K562 (cell line): ENCODE measurements around the gene LACTB. TPM values are rescaled to one million over a fixed set of nuclear protein-coding genes. Genes with fewer than 3 reads are reported as not detected.

Source experiments
- ATF1 ChIP-seq, 2 experiments: fragments of 450-650 bp in 1 of 2; IDR thresholded peaks; 2 replicates each; pipeline ENCODE4 v1.6.1; 2016; ENCODE audit warnings: missing compliant biosample characterization in 1 of 2, missing genetic modification characterization in 1 of 2
- CAMTA2 ChIP-seq: fragments of 250-450 bp; sonication (Bioruptor Pico); conservative IDR thresholded peaks from 2 replicates; pipeline ENCODE4 v1.5.1; 2022
- CBX1 ChIP-seq: sonication (generic); IDR thresholded peaks from 2 replicates; pipeline ENCODE4 v1.6.1; 2016; ENCODE audit warnings: antibody characterized with exemption, low read depth, mild to moderate bottlenecking
- CTCFL ChIP-seq: IDR thresholded peaks from 2 replicates; pipeline ENCODE4 v1.6.1; 2011; ENCODE audit warnings: borderline replicate concordance, low read depth, mild to moderate bottlenecking, moderate library complexity, low read length; ENCODE audit not compliant: insufficient read depth, poor library complexity, severe bottlenecking
- HDAC6 ChIP-seq: IDR thresholded peaks from 2 replicates; pipeline ENCODE4 v1.6.1; 2012; ENCODE audit warnings: low read depth, mild to moderate bottlenecking, control low read depth, inconsistent platforms, low read length, moderate library complexity
- HMG20B ChIP-seq: fragments of 250-450 bp; sonication (Bioruptor Pico); IDR thresholded peaks from 2 replicates; pipeline ENCODE4 v1.5.0; 2021; ENCODE audit warnings: mild to moderate bottlenecking
- KDM5B ChIP-seq: fragments of 200-600 bp; sonication (generic); IDR thresholded peaks from 2 replicates; pipeline ENCODE4 v1.6.1; 2012; ENCODE audit warnings: low read depth, mild to moderate bottlenecking, moderate library complexity, low read length, control low read depth, inconsistent platforms; ENCODE audit not compliant: insufficient replicate concordance
- MAFK ChIP-seq: IDR thresholded peaks from 2 replicates; pipeline ENCODE4 v1.6.1; 2011; ENCODE audit warnings: low read length, improper control_type of control experiment
- MBD2 ChIP-seq: sonication (generic); IDR thresholded peaks from 2 replicates; pipeline ENCODE4 v1.6.1; 2016; ENCODE audit warnings: low read depth, borderline replicate concordance
- MCM3 ChIP-seq: fragments of 450-650 bp; IDR thresholded peaks from 2 replicates; pipeline ENCODE4 v1.6.1; 2016
- NBN ChIP-seq: fragments of 450-650 bp; IDR thresholded peaks from 2 replicates; pipeline ENCODE4 v1.6.1; 2016; ENCODE audit warnings: low read depth, mild to moderate bottlenecking
- NR2F6 ChIP-seq: fragments of 450-650 bp; formaldehyde crosslinking; IDR thresholded peaks from 2 replicates; pipeline ENCODE4 v1.4.0; 2020; ENCODE audit warnings: mild to moderate bottlenecking
- SMAD4 ChIP-seq: fragments of 250-450 bp; sonication (Bioruptor Pico); conservative IDR thresholded peaks from 2 replicates; pipeline ENCODE4 v1.8.0; 2021; ENCODE audit warnings: inconsistent platforms, mild to moderate bottlenecking, moderate library complexity
- SNRNP70 ChIP-seq: fragments of 200-400 bp; formaldehyde crosslinking; optimal IDR thresholded peaks from 2 replicates; pipeline ENCODE3; 2017; ENCODE audit warnings: low read depth, low read length
- SP1 ChIP-seq: sonication (generic); formaldehyde crosslinking; IDR thresholded peaks from 2 replicates; pipeline ENCODE4 v1.8.1; 2022; ENCODE audit warnings: mild to moderate bottlenecking, missing genetic modification reagents
- STAT5A ChIP-seq: IDR thresholded peaks from 2 replicates; pipeline ENCODE4 v1.6.1; 2012; ENCODE audit warnings: low read length, inconsistent platforms, borderline replicate concordance
- TEAD1 ChIP-seq, 2 experiments: fragments of 450-650 bp in 1 of 2; sonication (generic) in 1 of 2; formaldehyde crosslinking; IDR thresholded peaks; 2 replicates each; pipeline versions ENCODE4 v1.4.0 to v1.8.0; 2020 to 2022; ENCODE audit warnings: mild to moderate bottlenecking in 2 of 2, missing genetic modification reagents in 1 of 2
- TRIM24 ChIP-seq, 2 experiments: fragments of 450-650 bp; IDR thresholded peaks; 2 replicates each; pipeline ENCODE4 v1.6.1; 2016
- ZBTB7A ChIP-seq: IDR thresholded peaks from 2 replicates; pipeline ENCODE4 v1.6.1; 2011; ENCODE audit warnings: low read depth, mild to moderate bottlenecking, low read length, moderate library complexity, borderline replicate concordance; ENCODE audit not compliant: control insufficient read depth
- ZBTB8A ChIP-seq: fragments of 450-650 bp; IDR thresholded peaks from 2 replicates; pipeline ENCODE4 v1.6.1; 2018; ENCODE audit warnings: mild to moderate bottlenecking, moderate library complexity; ENCODE audit not compliant: partially characterized antibody
- ZFP30 ChIP-seq: fragments of 250-450 bp; sonication (Bioruptor Pico); IDR thresholded peaks from 2 replicates; pipeline ENCODE4 v1.8.0; 2022; ENCODE audit warnings: moderate library complexity, mild to moderate bottlenecking, inconsistent platforms, borderline replicate concordance
- ZNF232 ChIP-seq: sonication (generic); formaldehyde crosslinking; IDR thresholded peaks from 2 replicates; pipeline ENCODE4 v1.8.0; 2022; ENCODE audit warnings: mild to moderate bottlenecking, missing genetic modification reagents
- ZNF75A ChIP-seq: fragments of 450-650 bp; formaldehyde crosslinking; IDR thresholded peaks from 2 replicates; pipeline ENCODE4 v1.4.0; 2020; ENCODE audit warnings: mild to moderate bottlenecking
- polyA plus RNA-seq, 8 experiments: library from polyadenylated mRNA; depleted of rRNA in 4 of 8; stranded (reverse) in 5 of 8; unstranded in 3 of 8; fragments of >200 nt; fragmentation: Nextera tagmentation in 2 of 8; fragmentation: Illumina TruSeq in 1 of 8; extraction: Ambion mirVana in 2 of 8; extraction: Trizol in 1 of 8; gene quantifications; 2 replicates each; pipeline versions ENCODE4 v1.2.1 to v1.2.3, GENCODE V29; 2011 to 2014; ENCODE audit warnings: inconsistent platforms in 1 of 8, missing spikeins in 1 of 8
- total RNA-seq, 7 experiments: library from RNA; depleted of rRNA in 6 of 7; stranded (reverse); fragments of >200 nt in 6 of 7; fragmentation: Illumina TruSeq in 2 of 7; extraction: Trizol in 2 of 7; gene quantifications; 2 replicates each; pipeline versions ENCODE4 v1.2.1 to v1.2.3, GENCODE V29; 2011 to 2021; ENCODE audit warnings: low replicate concordance in 1 of 7
- TF ChIP-seq, protein P1 (sequence below): fragments of 450-650 bp; IDR thresholded peaks from 2 replicates; pipeline ENCODE4 v1.6.1; 2017; ENCODE audit warnings: antibody characterized with exemption
- TF ChIP-seq, protein P2 (sequence below): sonication (generic); formaldehyde crosslinking; IDR thresholded peaks from 2 replicates; pipeline ENCODE4 v1.9.0; 2022; ENCODE audit warnings: mild to moderate bottlenecking, missing genetic modification reagents

LACTB gene
- total and polyA plus RNA-seq, 9 of the 15 experiments (the other 6 are each of a cell fraction or from before 2014, with no cell fraction given), result 3.1 to 15.5 (median 9.8) TPM

DNA sequence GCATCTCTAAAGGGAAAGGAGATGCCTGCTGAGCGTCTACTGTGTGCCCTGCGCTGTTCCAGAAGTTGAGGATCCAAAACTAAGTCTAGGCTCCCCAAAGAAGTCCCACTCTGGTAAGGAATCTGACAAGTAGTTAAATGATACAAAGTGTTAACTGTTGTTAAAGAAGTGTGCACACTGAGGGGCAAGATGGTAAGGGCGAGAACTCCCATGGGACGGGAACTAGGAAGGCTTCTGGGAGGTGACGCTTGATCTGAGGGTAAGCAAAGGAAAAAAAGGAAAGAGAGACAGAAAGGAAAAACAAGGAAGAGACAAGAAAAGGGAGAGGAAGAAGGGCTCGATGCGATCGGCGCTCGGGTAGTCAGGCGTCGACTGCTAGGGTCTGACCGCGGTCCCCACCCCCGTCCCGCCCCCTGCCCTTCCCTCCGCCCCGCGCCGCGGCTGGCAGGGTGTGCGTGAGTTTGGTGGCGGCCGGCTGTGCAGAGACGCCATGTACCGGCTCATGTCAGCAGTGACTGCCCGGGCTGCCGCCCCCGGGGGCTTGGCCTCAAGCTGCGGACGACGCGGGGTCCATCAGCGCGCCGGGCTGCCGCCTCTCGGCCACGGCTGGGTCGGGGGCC is at the start of gene LACTB (continued):
- no peak for TF ChIP-seq CTCFL
- no peak for TF ChIP-seq ATF1 (CRISPR knock-in tag; IDR thresholded peaks at IDR 0.05)
- TF ChIP-seq ATF1 (tag; IDR thresholded peaks at IDR 0.05), result no peak
- TF ChIP-seq MCM3, result no peak
- TF ChIP-seq SNRNP70, result no peak
- TF ChIP-seq, protein P1, sequence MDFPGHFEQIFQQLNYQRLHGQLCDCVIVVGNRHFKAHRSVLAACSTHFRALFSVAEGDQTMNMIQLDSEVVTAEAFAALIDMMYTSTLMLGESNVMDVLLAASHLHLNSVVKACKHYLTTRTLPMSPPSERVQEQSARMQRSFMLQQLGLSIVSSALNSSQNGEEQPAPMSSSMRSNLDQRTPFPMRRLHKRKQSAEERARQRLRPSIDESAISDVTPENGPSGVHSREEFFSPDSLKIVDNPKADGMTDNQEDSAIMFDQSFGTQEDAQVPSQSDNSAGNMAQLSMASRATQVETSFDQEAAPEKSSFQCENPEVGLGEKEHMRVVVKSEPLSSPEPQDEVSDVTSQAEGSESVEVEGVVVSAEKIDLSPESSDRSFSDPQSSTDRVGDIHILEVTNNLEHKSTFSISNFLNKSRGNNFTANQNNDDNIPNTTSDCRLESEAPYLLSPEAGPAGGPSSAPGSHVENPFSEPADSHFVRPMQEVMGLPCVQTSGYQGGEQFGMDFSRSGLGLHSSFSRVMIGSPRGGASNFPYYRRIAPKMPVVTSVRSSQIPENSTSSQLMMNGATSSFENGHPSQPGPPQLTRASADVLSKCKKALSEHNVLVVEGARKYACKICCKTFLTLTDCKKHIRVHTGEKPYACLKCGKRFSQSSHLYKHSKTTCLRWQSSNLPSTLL, result no peak
- 0 out of 2 replicates have a peak, but pooled peaks have one; percentile 19 for TF ChIP-seq MBD2
- TF ChIP-seq CAMTA2 (CRISPR knock-in tag), result no peak
- TF ChIP-seq ZFP30 (CRISPR knock-in tag), result no peak
- 0 out of 2 replicates have a peak, but pooled peaks have one; percentile 44 for TF ChIP-seq SP1
- no peak for TF ChIP-seq TRIM24 (IDR thresholded peaks at IDR 0.05)
- TF ChIP-seq MAFK, result no peak
- no peak for TF ChIP-seq HMG20B (CRISPR knock-in tag)
- TF ChIP-seq ZNF232 (CRISPR knock-in tag), result no peak
- TF ChIP-seq NBN, result 0 out of 2 replicates have a peak, but pooled peaks have one; percentile 70
- TF ChIP-seq ZNF75A (CRISPR knock-in tag), result no peak
- TF ChIP-seq, protein P2, sequence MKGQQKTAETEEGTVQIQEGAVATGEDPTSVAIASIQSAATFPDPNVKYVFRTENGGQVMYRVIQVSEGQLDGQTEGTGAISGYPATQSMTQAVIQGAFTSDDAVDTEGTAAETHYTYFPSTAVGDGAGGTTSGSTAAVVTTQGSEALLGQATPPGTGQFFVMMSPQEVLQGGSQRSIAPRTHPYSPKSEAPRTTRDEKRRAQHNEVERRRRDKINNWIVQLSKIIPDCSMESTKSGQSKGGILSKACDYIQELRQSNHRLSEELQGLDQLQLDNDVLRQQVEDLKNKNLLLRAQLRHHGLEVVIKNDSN (CRISPR knock-in tag), result no peak
- TF ChIP-seq ZBTB7A, result peak; percentile 62; the same call in 1 of the 2 replicates
- TF ChIP-seq TEAD1 (CRISPR knock-in tag; IDR thresholded peaks at IDR 0.05), result no peak
- no peak for TF ChIP-seq HDAC6
- no peak for TF ChIP-seq NR2F6 (CRISPR knock-in tag)
- peak; percentile 58 for TF ChIP-seq KDM5B
- TF ChIP-seq CBX1, result 0 out of 2 replicates have a peak, but pooled peaks have one; percentile 3
- no peak for TF ChIP-seq STAT5A
- TF ChIP-seq SMAD4 (CRISPR knock-in tag), result no peak
- no peak for TF ChIP-seq ZBTB8A
